Stimulated activated CD8-positive, alpha-beta memory T cell treated with anti-CD3 and anti-CD28 coated beads, Interleukin-4, amount 100 ng/mL, for 24 hours (primary cell): ENCODE measurements around the gene CXCL11.
"Not testable (repeated sequence)": the region's sequence is repeated elsewhere in the genome, so short reads cannot be mapped to it uniquely, and the experiment has no call there.

Experiments used
- DNase-seq: peaks from one replicate; pipeline ENCODE4 v3.0.0-alpha.2; 2020; ENCODE audit warnings: low read depth

The CXCL11 gene

DNA sequence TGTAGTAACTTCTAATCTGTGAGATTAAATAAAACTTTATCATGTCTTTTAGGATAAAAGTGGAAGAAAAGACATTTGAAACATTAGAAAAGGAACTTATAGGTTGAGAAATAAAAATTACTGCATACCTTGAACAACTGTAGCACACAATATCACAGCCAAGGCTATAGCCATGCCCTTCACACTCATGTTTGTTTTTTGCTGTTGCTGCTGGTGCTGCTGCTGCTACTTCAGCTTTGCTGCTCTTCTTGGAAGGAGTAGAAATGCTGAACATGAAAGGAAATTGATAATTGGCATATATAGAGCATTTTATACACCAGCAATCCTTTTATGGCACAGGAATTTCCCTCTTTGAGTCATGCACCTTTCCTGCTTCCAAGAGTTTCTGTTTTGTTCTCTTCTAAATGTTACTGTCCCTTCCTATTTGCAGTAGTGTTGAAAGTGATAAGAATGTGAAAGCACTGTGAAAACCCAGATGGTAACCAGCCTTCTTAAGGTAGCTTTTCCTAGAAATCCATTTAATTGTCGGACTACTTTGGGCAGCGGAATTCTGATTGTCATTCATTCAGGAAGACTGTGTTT is at the start of gene CXCL11:
Gene CXCL11 (minus strand): TSS at position 272 of the 582 bp plus-strand sequence. CDS start 83 bp downstream, at position 189.
- DNase-seq: no peak

- no peak for DNase-seq
These were observed 48.7 kb upstream of the CXCL11 start for GRCh38 chr4:76084542-76084941.

DNA sequence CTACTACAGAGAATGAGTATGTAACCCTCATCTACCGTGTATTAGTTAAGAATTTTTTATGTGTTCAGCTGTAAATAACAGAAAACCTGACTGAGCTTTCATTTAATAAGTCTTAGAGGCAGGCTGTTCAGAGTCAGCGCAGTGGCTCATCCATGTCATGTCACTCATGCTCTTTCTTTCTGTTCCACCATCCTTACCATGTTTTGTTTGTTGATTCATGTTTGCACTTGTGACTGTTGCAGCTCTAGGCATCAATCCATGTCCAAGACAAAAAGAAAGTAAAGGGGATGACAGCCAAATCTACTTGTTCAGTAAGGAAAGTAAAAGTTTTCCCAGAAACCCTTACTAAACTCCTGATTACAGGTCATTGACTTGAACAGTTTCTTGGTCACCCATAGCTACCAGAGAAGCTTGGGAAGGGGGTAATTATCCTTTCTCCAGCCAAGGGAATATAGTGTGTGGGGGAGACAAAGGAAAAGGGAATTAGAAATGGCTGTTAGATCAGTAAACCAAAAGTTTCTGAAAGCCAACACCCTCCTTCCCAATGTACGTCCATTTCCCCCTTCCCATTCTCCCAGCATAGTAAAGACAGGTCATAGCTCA is 47.6 kb upstream of the CXCL11 start:
- DNase-seq: no peak

DNA sequence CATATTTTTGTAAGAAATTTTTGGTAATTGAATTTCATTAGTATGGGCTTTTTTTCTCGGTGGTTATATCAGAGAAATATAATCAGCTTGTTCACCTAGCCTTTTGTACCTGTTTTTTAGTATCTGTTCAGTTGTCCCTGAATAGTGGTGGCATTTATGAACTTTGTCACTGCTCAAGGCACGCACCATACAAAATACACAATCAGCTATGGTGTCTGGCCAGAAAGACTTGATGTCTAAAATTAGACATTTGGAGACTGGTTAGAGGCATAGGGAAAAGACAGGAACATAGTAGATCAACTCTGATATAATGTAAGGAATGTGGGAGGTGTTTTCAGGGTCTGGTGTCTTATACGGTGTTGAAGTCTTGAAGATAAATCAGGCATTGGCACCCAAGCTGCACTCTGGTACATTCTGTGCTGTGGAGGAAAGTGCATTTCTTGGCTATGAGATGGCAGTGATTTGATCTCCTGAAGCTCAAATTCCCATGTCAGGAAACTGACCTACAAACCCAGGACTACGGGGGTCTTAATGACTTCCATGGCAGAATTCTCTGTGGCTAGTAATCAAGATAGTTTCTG is 42.3 kb upstream of the CXCL11 start:
- DNase-seq: no peak

GRCh38 chr4:76074993-76075600 is 39.2 kb upstream of the CXCL11 start:
- no peak for DNase-seq

DNA sequence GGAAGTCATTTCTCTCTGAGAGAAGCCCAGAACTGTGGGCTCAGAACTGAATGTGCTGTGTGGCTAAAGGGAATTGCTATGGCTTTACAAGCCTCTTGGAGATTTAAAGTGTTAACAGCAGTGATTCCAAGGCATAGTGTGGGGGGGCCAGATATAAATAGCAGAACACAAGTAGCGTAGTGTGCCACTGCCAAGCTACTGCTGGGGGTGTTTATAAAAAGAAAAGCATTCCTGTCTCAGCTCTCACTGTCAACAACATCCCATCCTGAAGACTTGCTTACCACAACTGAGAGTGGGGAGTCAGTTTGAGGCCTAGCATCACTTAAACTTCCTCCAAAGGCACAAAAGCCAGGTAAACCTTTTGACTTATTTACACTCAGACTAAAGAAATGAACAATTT is 38.6 kb upstream of the CXCL11 start, which contains the start of gene ART3:
Gene ART3 (plus strand): TSS at position 242 of the 400 bp plus-strand sequence. CDS start 1,181 bp downstream, outside the sequence.
- DNase-seq: no peak

DNA sequence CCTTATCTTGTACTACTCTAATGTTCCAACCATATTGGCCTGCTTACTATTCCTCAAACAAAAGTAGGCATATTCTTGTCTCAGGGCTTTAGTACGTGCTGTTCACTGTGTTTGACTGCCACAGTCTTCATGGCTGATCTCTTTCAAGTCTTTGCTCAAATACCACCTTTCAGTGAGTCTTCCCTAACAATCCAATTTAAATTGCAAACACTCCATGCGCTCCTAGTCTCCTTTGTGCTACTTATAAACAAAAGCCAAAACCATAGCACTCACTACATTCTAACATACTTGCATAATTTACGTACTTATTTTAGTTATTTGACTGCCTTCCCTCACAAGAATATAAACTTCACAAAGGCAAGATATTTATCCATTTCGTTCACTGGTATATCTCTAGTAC is 36.9 kb upstream of the CXCL11 start:
- DNase-seq: no peak

DNA sequence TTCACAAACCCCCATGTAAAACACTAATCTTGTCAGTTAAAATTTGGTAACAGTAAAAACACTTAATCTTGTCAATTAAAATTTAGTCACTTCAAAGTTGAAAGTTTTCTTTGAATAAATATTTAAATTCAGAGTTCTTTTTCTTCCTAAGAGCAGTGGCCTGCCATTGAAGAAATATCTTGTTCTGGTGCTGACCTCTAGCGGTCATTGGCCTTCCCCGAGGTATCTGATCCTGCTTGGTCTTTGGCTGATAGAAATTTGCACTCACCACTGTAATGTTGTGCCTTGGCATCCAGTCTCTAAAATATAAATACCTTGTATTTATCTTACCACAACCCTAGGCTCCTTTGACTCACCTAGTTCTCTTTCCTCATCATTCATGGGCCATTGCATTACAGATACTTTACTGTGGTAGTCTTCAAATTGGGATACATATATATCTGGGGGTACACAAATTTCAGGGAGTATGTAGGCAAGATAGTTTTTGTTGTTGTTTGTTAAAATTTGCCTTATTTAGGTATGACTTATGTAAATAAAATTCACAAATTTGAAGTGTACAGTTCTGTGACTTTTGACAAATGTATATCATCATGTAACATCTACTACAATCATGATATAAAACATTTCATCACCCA is 31.9 kb upstream of the CXCL11 start:
- peak; percentile 51 for DNase-seq

GRCh38 chr4:76066546-76066945 is 30.7 kb upstream of the CXCL11 start:
- DNase-seq: no peak

GRCh38 chr4:76061982-76062381 is 26.1 kb upstream of the CXCL11 start:
- DNase-seq: no peak

GRCh38 chr4:76061421-76061820 is 25.6 kb upstream of the CXCL11 start:
- DNase-seq: no peak

- no peak for DNase-seq
These were observed 24.6 kb upstream of the CXCL11 start for GRCh38 chr4:76060506-76060905.

GRCh38 chr4:76059750-76060149 is 23.9 kb upstream of the CXCL11 start:
- DNase-seq: no peak

DNA sequence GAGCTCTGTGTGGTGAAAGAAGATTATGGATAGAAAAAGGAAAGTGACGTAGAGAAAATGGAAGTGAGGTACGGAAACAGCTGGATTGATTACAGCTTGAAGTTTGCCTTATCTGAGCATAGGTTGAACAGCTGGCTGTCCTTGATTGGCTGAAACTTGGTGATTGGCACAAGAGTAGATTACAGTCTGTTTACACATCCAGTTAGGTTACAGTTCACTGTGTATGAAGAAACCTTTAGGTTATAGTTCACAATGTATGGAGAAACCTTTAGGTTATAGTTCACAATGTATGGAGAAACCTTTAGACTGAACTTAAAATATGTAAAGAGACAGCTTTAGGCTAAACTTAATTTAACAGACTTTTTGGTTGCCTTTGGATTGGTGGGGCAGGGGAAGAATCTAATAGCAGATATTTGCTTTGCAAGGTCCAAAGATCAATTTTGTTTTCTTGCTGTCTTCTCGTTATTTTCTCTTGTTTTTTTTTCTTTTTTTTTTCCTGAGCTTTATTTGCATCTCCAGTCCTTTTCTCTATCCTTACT is 23.1 kb upstream of the CXCL11 start:
- no peak for DNase-seq

DNA sequence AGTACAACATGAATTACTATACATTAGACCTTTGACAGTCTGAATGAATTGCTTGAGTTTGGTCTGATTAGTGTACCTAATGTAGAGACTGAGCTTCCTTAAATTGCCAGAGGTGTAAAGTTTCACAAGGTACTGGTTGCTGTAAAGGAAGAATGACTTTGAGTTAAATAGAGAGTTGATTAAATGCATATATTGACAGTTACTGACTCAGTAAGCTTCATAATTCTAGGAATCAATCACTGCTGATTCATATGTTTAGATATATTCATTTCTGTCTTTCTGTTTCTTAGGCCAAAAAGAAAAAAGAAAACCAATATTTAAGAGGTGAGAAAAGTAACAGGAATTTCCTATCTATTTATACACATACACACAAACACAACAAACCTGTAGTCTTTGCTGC is 22.4 kb upstream of the CXCL11 start:
- no peak for DNase-seq

DNA sequence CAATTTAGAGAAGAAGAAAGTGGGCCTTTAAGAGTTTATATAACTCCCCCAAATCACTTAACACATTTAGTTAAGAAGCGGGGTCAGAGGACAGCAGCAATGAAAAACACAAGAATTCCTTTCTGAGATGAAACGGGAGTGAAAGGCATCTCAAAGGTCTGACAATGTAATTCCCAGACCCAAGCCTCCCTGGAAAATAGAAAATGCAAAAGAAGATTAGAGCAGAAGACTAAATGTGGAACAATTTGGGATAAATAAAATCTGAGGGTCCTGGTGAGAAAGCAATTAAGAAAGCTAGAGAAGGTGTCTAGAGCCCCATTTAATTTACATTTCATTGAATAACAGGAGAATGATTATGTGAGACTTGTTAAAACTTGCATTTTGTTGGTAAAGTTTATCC is 19.6 kb upstream of the CXCL11 start:
- no peak for DNase-seq

GRCh38 chr4:76055016-76055415 is 19.1 kb upstream of the CXCL11 start:
- DNase-seq: no peak

DNA sequence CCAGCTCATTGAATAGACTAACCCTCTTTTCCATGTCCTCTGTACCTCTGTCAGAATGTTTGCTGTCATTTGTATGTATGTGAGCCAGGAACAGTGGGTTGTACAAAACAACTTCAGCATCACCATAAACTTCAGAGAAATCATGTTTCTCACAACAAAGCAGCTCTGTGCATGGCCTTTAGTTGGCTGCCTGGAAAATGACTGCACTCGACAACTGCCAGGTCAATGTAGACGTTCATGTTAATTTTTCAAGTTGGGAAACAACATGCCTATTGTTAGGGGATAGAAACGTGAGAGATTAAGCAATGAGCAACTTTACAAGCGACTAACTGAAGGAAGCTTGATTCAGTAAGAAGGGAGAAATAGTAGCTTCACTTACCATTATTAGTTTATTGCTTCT is 17.9 kb upstream of the CXCL11 start:
- no peak for DNase-seq

- not testable (repeated sequence) for DNase-seq
These were observed 14.7 kb upstream of the CXCL11 start for GRCh38 chr4:76050560-76051050.

DNA sequence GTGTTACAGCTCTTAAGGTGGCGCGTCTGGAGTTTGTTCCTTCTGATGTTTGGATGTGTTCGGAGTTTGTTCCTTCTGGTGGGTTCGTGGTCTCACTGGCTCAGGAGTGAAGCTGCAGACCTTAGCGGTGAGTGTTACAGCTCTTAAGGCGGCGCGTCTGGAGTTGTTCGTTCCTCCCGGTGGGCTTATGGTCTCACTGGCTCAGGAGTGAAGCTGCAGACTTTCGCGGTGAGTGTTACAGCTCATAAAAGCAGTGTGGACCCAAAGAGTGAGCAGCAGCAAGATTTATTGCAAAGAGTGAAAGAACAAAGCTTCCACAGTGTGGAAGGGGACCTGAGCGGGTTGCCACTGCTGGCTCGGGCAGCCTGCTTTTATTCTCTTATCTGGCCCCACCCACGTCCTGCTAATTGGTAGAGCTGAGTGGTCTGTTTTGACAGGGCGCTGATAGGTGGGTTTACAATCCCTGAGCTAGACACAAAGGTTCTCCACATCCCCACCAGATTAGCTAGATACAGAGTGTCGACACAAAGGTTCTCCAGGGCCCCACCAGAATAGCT is 14.1 kb upstream of the CXCL11 start:
- DNase-seq: not testable (repeated sequence)

DNA sequence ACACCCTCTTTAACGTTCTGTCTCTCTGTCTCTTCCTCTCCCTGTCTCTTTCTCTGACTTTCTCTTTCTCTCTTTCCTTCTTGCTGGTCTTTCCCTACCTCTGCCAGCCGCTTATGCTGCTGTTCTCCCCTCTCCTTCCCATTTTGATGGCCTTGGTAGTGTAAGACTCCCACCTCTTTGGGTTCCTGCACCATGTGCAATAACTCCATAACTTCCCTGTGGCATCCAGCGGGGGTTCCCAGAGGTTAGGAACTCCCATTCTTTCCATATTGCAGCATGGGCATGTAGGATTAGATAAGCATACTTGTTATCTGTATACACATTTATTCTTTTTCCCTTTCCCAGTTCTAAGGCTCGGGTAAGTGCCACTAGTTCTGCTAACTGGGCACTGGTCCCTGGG is 8.8 kb upstream of the CXCL11 start:
- not testable (repeated sequence) for DNase-seq

DNA sequence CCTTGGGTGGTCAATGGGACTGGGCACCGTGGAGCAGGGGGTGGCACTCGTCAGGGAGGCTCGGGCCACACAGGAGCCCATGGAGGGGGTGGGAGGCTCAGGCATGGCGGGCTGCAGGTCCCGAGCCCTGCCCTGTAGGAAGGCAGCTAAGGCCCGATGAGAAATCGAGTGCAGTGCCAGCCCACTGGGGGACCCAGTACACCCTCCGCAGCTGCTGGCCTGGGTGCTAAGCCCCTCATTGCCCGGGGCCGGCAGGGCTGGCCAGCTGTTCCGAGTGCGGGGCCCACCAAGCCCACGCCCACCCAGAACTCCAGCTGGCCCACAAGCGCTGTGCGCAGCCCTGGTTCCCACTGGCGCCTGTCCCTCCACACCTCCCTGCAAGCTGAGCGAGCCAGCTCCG is 7.4 kb upstream of the CXCL11 start:
- not testable (repeated sequence) for DNase-seq
